ENCODE measurements around the gene FGF21. TPM values are rescaled to one million over a fixed set of nuclear protein-coding genes. Genes with fewer than 3 reads are reported as not detected.
"Not testable (repeated sequence)": the region's sequence is repeated elsewhere in the genome, so short reads cannot be mapped to it uniquely, and the experiment has no call there.

The FGF21 gene
- polyA plus RNA-seq, 5 donors = not detected

GRCh38 chr19:48786422-48786821, 31.1 kb downstream of the FGF21 start:
- DNase-seq = not testable (repeated sequence)

- not testable (repeated sequence) for DNase-seq
These were observed 32.0 kb downstream of the FGF21 start for GRCh38 chr19:48787331-48787730.

GRCh38 chr19:48793271-48793670, 37.9 kb downstream of the FGF21 start:
- DNase-seq = no peak

GRCh38 chr19:48794291-48794690, 39.0 kb downstream of the FGF21 start:
- DNase-seq = no peak

- DNase-seq = peak; percentile 93 to 95
These were observed 39.8 kb downstream of the FGF21 start for GRCh38 chr19:48795055-48795684.

GRCh38 chr19:48795685-48796070, 40.4 kb downstream of the FGF21 start:
- peak in 1 of 2 donors; percentile 54 for DNase-seq

GRCh38 chr19:48796298-48797083, 41.2 kb downstream of the FGF21 start:
- DNase-seq = no peak

- no peak for DNase-seq
These were observed 41.8 kb downstream of the FGF21 start for GRCh38 chr19:48797103-48797502.

- no peak for DNase-seq
These were observed 43.6 kb downstream of the FGF21 start for GRCh38 chr19:48798937-48799336.

GRCh38 chr19:48799358-48800300, 44.3 kb downstream of the FGF21 start:
- no peak for DNase-seq

GRCh38 chr19:48802623-48803022, 47.3 kb downstream of the FGF21 start:
- no peak for DNase-seq

GRCh38 chr19:48804496-48804895, 49.2 kb downstream of the FGF21 start:
- no peak for DNase-seq

- DNase-seq = no peak
These were observed 50.1 kb downstream of the FGF21 start for GRCh38 chr19:48805452-48805851.

GRCh38 chr19:48806518-48806817, 51.1 kb downstream of the FGF21 start:
- DNase-seq = no peak

- no peak for DNase-seq
These were observed 51.7 kb downstream of the FGF21 start for GRCh38 chr19:48806818-48807589.

- DNase-seq = no peak
These were observed 52.4 kb downstream of the FGF21 start for GRCh38 chr19:48807590-48808308.

Other genes with a start within 250 kb of the FGF21 start
- gene LMTK3, start 243.7 kb upstream of the FGF21 start, polyA plus RNA-seq (ENCODE audit: insufficient read depth in 1 of 5, insufficient read length in 5 of 5, low replicate concordance in 1 of 5) = 1 to 10 TPM; 1.4 to 4.0 (median 2.6) TPM
- gene SULT2B1, start 203.4 kb upstream of the FGF21 start, polyA plus RNA-seq (ENCODE audit: insufficient read depth in 1 of 5, insufficient read length in 5 of 5, low replicate concordance in 1 of 5) = 1 to 10 TPM; 1.6 to 4.2 (median 3.3) TPM
- under 1 TPM; 0.11 to 0.76 (median 0.32) TPM for gene SPACA4, start 148.8 kb upstream of the FGF21 start, polyA plus RNA-seq (ENCODE audit: insufficient read depth in 1 of 5, insufficient read length in 5 of 5, low replicate concordance in 1 of 5)
- 10 to 100 TPM in 2 of 5 donors, 1 to 10 TPM in 3; 3.7 to 11.6 (median 4.8) TPM for gene FAM83E, start 140.4 kb upstream of the FGF21 start, polyA plus RNA-seq (ENCODE audit: insufficient read depth in 1 of 5, insufficient read length in 5 of 5, low replicate concordance in 1 of 5)
- gene RPL18, start 136.3 kb upstream of the FGF21 start, polyA plus RNA-seq (ENCODE audit: insufficient read depth in 1 of 5, insufficient read length in 5 of 5, low replicate concordance in 1 of 5) = 1,000 to 10,000 TPM; 1,161 to 2,077 (median 1,395) TPM
- gene SPHK2, start 136.0 kb upstream of the FGF21 start, polyA plus RNA-seq (ENCODE audit: insufficient read depth in 1 of 5, insufficient read length in 5 of 5, low replicate concordance in 1 of 5) = 10 to 100 TPM; 10.0 to 17.8 (median 11.6) TPM
- gene DBP, start 118.1 kb upstream of the FGF21 start, polyA plus RNA-seq (ENCODE audit: insufficient read depth in 1 of 5, insufficient read length in 5 of 5, low replicate concordance in 1 of 5) = 10 to 100 TPM in 3 of 5 donors, 1 to 10 TPM in 2; 6.3 to 14.0 (median 10.5) TPM
- gene CA11, start 109.3 kb upstream of the FGF21 start, polyA plus RNA-seq (ENCODE audit: insufficient read depth in 1 of 5, insufficient read length in 5 of 5, low replicate concordance in 1 of 5) = 1 to 10 TPM; 3.8 to 7.5 (median 5.7) TPM
- gene NTN5, start 82.5 kb upstream of the FGF21 start, polyA plus RNA-seq (ENCODE audit: insufficient read depth in 1 of 5, insufficient read length in 5 of 5, low replicate concordance in 1 of 5) = 1 to 10 TPM in 3 of 5 donors, under 1 TPM in 2; 0.43 to 2.2 (median 1.5) TPM
- gene FUT2, start 59.6 kb upstream of the FGF21 start, polyA plus RNA-seq (ENCODE audit: insufficient read depth in 1 of 5, insufficient read length in 5 of 5, low replicate concordance in 1 of 5) = 1 to 10 TPM; 1.5 to 3.2 (median 2.3) TPM
- gene MAMSTR, start 35.8 kb upstream of the FGF21 start, polyA plus RNA-seq (ENCODE audit: insufficient read depth in 1 of 5, insufficient read length in 5 of 5, low replicate concordance in 1 of 5) = 10 to 100 TPM in 1 of 5 donors, 1 to 10 TPM in 4; 4.3 to 11.8 (median 4.6) TPM
- 10 to 100 TPM; 14.6 to 29.8 (median 17.7) TPM for gene RASIP1, start 14.9 kb upstream of the FGF21 start, polyA plus RNA-seq (ENCODE audit: insufficient read depth in 1 of 5, insufficient read length in 5 of 5, low replicate concordance in 1 of 5)
- gene IZUMO1, start 8.6 kb upstream of the FGF21 start, polyA plus RNA-seq (ENCODE audit: insufficient read depth in 1 of 5, insufficient read length in 5 of 5, low replicate concordance in 1 of 5) = 1 to 10 TPM in 4 of 5 donors, under 1 TPM in 1; 0.40 to 2.1 (median 1.6) TPM
- 1 to 10 TPM; 4.5 to 7.0 (median 5.8) TPM for gene FUT1, start 2.9 kb upstream of the FGF21 start, polyA plus RNA-seq (ENCODE audit: insufficient read depth in 1 of 5, insufficient read length in 5 of 5, low replicate concordance in 1 of 5)
- 10 to 100 TPM; 33.3 to 58.9 (median 42.9) TPM for gene BCAT2, start 55.5 kb downstream of the FGF21 start, polyA plus RNA-seq (ENCODE audit: insufficient read depth in 1 of 5, insufficient read length in 5 of 5, low replicate concordance in 1 of 5)
- 1 to 10 TPM; 6.9 to 9.9 (median 8.6) TPM for gene HSD17B14, start 81.0 kb downstream of the FGF21 start, polyA plus RNA-seq (ENCODE audit: insufficient read depth in 1 of 5, insufficient read length in 5 of 5, low replicate concordance in 1 of 5)
- gene PLEKHA4, start 113.1 kb downstream of the FGF21 start, polyA plus RNA-seq (ENCODE audit: insufficient read depth in 1 of 5, insufficient read length in 5 of 5, low replicate concordance in 1 of 5) = 10 to 100 TPM; 12.9 to 23.2 (median 15.5) TPM
- 10 to 100 TPM; 38.6 to 72.3 (median 53.5) TPM for gene PPP1R15A, start 116.9 kb downstream of the FGF21 start, polyA plus RNA-seq (ENCODE audit: insufficient read depth in 1 of 5, insufficient read length in 5 of 5, low replicate concordance in 1 of 5)
- gene TULP2, start 143.2 kb downstream of the FGF21 start, polyA plus RNA-seq (ENCODE audit: insufficient read depth in 1 of 5, insufficient read length in 5 of 5, low replicate concordance in 1 of 5) = 1 to 10 TPM in 3 of 5 donors, under 1 TPM in 2; 0.70 to 1.5 (median 1.3) TPM
- gene NUCB1, start 144.8 kb downstream of the FGF21 start, polyA plus RNA-seq (ENCODE audit: insufficient read depth in 1 of 5, insufficient read length in 5 of 5, low replicate concordance in 1 of 5) = 100 to 1,000 TPM; 137 to 239 (median 180) TPM
- 1 to 10 TPM in 4 of 5 donors, under 1 TPM in 1; 0.80 to 2.4 (median 1.6) TPM for gene DHDH, start 178.2 kb downstream of the FGF21 start, polyA plus RNA-seq (ENCODE audit: insufficient read depth in 1 of 5, insufficient read length in 5 of 5, low replicate concordance in 1 of 5)
- gene BAX, start 199.4 kb downstream of the FGF21 start, polyA plus RNA-seq (ENCODE audit: insufficient read depth in 1 of 5, insufficient read length in 5 of 5, low replicate concordance in 1 of 5) = 10 to 100 TPM; 41.9 to 96.2 (median 62.0) TPM
- 1,000 to 10,000 TPM; 1,127 to 1,622 (median 1,142) TPM for gene FTL, start 209.8 kb downstream of the FGF21 start, polyA plus RNA-seq (ENCODE audit: insufficient read depth in 1 of 5, insufficient read length in 5 of 5, low replicate concordance in 1 of 5)
- gene GYS1, start 237.8 kb downstream of the FGF21 start, polyA plus RNA-seq (ENCODE audit: insufficient read depth in 1 of 5, insufficient read length in 5 of 5, low replicate concordance in 1 of 5) = 10 to 100 TPM; 36.9 to 54.5 (median 44.4) TPM
- gene RUVBL2, start 238.4 kb downstream of the FGF21 start, polyA plus RNA-seq (ENCODE audit: insufficient read depth in 1 of 5, insufficient read length in 5 of 5, low replicate concordance in 1 of 5) = 10 to 100 TPM; 58.1 to 98.7 (median 76.1) TPM